A204.1 (cell line): ENCODE results near the gene TENT4A.

Source experiments
- FAIRE-seq: peaks from 2 replicates; lab custom pipeline; 2012; peaks lifted over from hg19 to GRCh38; lab: Jason Lieb, UNC

Gene TENT4A

GRCh38 chr5:6700685-6701355 lies 12.4 kb upstream of the TENT4A start:
- no peak for FAIRE-seq

GRCh38 chr5:6701491-6701890 lies 11.7 kb upstream of the TENT4A start:
- FAIRE-seq, result no peak

GRCh38 chr5:6702633-6703032 lies 10.6 kb upstream of the TENT4A start:
- no peak for FAIRE-seq

- no peak for FAIRE-seq
Measured at GRCh38 chr5:6703806-6704205, 9.4 kb upstream of the TENT4A start.

- FAIRE-seq, result no peak
Measured at GRCh38 chr5:6704361-6704851, 8.8 kb upstream of the TENT4A start.

GRCh38 chr5:6705088-6705487 lies 8.1 kb upstream of the TENT4A start:
- no peak for FAIRE-seq

GRCh38 chr5:6705959-6706358 lies 7.3 kb upstream of the TENT4A start:
- FAIRE-seq, result no peak

GRCh38 chr5:6707852-6708251 lies 5.4 kb upstream of the TENT4A start:
- no peak for FAIRE-seq

GRCh38 chr5:6708814-6709213 lies 4.4 kb upstream of the TENT4A start:
- FAIRE-seq, result no peak

GRCh38 chr5:6710070-6710469 lies 3.2 kb upstream of the TENT4A start:
- no peak for FAIRE-seq

GRCh38 chr5:6710551-6711318 lies 2.5 kb upstream of the TENT4A start:
- no peak for FAIRE-seq

- FAIRE-seq, result no peak
Measured at GRCh38 chr5:6711409-6712141, 1.7 kb upstream of the TENT4A start.

- FAIRE-seq, result no peak
Measured at GRCh38 chr5:6712142-6712576, 1.1 kb upstream of the TENT4A start.

GRCh38 chr5:6712577-6713273 lies 507 bp upstream of the TENT4A start:
- FAIRE-seq, result no peak

GRCh38 chr5:6714226-6715041 lies 1.2 kb downstream of the TENT4A start:
- no peak for FAIRE-seq

GRCh38 chr5:6715271-6715670 lies 2.0 kb downstream of the TENT4A start:
- no peak for FAIRE-seq

- FAIRE-seq, result no peak
Measured at GRCh38 chr5:6715758-6716628, 2.8 kb downstream of the TENT4A start.

GRCh38 chr5:6716629-6717149 lies 3.5 kb downstream of the TENT4A start:
- no peak for FAIRE-seq

GRCh38 chr5:6717247-6717646 lies 4.0 kb downstream of the TENT4A start:
- FAIRE-seq, result no peak

GRCh38 chr5:6717687-6718086 lies 4.5 kb downstream of the TENT4A start:
- FAIRE-seq, result no peak
